CD4-positive, alpha-beta T cell treated with Interleukin-4 for 1 hour (primary cell): Measurements from ENCODE around the gene CD19.
"Not testable (repeated sequence)": the region's sequence is repeated elsewhere in the genome, so short reads cannot be mapped to it uniquely, and the experiment has no call there.

Source experiments
- DNase-seq, 2 donors: peaks; one replicate each; pipeline ENCODE4 v3.0.0-alpha.2; 2020 to 2022

CD19 gene

GRCh38 chr16:28931801-28932225, at the start of gene CD19:
TSS of gene CD19 (plus strand) at chr16:28931971. CDS start at chr16:28932001, 30 bp downstream.
- peak in 1 of 2 donors; percentile 21 for DNase-seq

DNA sequence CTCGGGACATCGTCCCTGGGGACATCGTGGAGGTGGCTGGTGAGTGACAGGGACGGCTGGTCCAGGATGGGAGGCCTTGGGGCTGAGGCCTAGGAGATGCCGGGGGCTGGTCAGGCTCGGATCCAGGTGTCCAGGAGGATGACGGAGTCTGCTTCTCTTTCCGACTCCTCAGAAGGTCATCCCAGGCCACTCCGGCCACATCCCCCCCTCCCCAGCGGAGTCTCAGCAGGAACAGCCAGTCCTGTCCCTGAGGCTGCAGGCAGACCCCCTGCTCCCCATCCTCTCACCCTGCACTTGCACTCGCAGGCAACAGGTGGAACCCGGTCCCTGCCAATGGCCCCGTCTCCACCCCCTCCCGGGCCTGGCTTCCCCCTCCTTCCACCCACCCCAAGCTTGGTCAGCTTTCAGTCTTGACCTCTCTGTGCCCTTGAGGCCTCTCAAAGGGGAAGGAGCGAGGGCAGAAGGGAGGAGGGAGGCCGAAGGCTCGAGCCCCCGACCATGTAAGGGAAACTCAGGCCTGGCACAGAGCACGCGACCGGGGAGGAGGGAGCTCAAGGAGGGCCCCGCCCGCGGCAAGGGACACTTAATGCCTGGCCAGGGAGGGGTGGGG, 49.1 kb upstream of the CD19 start:
- no peak for DNase-seq

- DNase-seq = no peak
Observed at GRCh38 chr16:28883221-28883996, 48.4 kb upstream of the CD19 start.

DNA sequence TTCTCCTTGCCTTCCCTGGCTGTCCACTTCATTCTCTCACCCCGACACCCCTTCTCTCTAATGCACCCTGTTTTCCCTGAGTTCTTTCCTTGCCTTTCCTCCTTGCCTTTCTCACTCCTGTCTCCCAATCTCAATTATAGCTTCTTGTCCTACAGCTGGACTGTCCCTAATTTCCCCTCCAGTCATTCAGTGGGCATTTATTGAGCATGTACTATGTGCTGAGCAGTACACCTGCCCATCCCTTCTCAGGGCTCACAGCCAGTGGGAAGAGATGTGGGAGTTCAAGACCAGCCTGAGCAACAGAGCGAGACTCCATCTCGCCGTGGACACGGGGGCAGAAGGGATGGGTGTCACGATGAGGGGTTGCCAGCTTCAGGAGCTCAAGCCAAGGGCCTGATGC, 47.7 kb upstream of the CD19 start:
- DNase-seq = no peak

DNA sequence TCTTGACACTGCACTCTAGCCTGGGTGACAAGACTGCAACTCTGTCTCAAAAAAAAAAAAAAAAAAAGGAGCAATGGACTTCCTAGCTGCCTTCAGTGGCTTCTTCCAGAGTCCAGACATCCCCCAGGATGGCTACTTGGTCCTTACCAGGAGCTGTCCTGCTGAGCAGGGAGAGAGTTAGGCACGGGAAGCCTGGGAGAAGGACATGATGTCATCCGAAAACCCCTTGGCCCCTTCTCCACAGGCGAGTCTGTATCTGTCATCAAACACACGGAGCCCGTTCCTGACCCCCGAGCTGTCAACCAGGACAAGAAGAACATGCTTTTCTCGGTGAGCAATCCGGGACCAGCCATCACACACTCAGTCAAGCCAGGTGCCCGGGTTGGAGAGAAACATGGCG, 44.8 kb upstream of the CD19 start:
- no peak for DNase-seq

DNA sequence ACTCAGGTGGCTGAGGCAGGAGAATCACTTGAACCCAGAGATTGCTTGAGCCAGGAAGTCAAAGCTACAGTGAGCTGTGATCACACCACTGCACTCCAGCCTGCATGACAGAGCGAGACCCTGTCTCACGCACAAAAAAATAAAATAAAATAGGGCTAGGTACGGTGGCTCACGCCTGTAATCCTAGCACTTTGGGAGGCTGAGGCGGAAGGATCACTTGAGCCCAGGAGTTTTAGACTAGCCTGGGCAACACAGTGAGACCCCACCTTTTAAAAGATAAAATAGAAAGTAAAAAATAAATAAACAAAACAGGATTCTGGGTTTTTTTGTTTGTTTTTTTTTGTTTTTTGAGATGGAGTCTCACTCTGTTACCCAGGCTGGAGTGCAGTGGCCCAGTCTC, 41.4 kb upstream of the CD19 start:
- DNase-seq = not testable (repeated sequence)

GRCh38 chr16:28891964-28892890, 39.5 kb upstream of the CD19 start:
- no peak for DNase-seq

DNA sequence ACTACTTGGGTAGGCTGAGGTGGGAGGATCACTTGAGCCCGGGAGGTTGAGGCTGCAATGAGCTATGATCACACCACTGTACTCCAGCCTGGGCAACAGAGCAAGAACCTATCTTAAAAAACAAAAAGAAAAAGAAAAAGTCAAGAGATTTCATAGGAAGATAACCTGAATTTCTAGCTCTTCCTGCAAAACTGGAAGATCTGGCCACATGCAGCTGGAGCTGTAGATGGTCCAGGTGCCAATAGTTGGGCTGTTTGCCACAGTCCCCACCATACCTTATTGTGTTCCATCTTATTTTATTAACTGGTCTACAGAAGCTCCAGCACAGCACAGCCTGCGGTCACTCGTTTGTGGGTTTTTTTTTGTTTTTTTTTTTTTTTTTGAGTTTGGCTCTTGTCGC, 38.5 kb upstream of the CD19 start:
- no peak for DNase-seq

DNA sequence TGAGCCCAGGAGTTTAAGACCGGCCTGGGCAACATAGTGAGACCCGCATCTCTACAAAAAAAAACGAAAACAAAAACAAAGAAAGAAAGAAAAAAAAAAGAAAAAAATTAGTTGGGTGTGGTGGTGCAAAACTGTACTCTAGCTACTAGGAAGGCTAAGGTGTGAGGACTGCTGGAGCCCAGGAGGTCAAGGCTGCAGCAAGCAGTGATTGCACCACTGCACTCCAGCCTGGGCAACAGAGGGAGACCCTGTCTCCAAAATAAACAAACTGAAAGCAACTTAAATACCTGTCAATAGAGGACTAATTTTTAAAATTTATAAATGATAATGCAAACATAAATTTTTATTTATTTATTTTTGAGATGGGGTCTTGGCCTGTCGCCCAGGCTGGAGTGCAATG, 36.2 kb upstream of the CD19 start:
- no peak for DNase-seq

DNA sequence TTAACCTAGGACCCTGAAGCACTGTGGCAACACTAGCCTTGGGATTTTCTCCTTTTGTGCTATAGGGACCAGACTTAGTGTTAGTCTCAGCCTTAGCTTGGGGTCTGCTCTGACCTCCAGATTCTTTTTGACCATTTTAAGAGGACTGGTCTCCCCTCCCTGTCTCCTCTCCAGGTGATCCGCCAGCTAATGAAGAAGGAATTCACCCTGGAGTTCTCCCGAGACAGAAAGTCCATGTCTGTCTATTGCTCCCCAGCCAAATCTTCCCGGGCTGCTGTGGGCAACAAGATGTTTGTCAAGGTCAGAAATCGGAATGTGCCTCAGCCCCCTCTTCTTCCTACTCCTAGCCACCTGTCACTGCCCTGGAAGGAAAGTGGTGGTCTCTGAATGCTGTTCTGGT, 33.9 kb upstream of the CD19 start:
- no peak for DNase-seq

GRCh38 chr16:28898266-28898665, 33.5 kb upstream of the CD19 start:
- no peak for DNase-seq

- DNase-seq = no peak
Observed at GRCh38 chr16:28898942-28899341, 32.8 kb upstream of the CD19 start.

GRCh38 chr16:28899882-28900590, 31.7 kb upstream of the CD19 start:
- no peak for DNase-seq

DNA sequence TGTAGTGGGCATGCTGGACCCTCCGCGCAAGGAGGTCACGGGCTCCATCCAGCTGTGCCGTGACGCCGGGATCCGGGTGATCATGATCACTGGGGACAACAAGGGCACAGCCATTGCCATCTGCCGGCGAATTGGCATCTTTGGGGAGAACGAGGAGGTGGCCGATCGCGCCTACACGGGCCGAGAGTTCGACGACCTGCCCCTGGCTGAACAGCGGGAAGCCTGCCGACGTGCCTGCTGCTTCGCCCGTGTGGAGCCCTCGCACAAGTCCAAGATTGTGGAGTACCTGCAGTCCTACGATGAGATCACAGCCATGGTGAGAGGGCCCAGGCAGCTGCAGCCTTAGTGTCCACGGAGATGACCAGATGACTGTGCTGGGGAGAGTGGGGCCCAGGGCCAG, 31.2 kb upstream of the CD19 start:
- DNase-seq = no peak

DNA sequence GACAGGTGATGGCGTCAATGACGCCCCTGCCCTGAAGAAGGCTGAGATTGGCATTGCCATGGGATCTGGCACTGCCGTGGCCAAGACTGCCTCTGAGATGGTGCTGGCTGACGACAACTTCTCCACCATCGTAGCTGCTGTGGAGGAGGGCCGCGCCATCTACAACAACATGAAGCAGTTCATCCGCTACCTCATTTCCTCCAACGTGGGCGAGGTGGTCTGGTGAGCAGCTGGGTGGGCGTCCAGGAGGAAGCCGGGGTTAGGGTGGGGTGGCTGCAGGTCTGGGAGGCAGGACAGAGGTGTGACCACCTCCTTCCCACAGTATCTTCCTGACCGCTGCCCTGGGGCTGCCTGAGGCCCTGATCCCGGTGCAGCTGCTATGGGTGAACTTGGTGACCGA, 29.9 kb upstream of the CD19 start:
- DNase-seq = no peak

GRCh38 chr16:28902909-28903308, 28.9 kb upstream of the CD19 start:
- DNase-seq = no peak

GRCh38 chr16:28903344-28904042, 28.3 kb upstream of the CD19 start:
- DNase-seq = no peak

- DNase-seq = no peak
Observed at GRCh38 chr16:28904363-28904762, 27.4 kb upstream of the CD19 start.

DNA sequence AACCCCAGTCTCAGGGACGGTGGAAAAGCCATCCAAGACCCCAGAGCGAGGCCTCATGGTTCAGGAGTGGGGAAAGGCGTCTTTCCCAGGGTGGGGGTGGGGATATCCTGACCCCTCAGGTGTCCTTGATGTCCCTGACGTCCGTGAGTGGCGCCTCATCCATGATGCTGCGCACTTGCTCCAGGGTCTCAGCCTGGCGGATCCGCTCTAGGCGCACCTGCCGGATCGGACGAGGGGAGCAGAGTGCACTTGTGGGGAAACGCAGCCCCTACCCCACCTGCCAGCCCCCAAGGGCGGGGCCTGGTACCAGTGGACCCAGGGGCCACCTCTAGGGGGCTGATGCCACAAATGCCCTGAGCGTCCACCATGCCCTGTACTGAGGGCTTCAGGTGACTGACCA, 26.9 kb upstream of the CD19 start:
- DNase-seq = no peak

DNA sequence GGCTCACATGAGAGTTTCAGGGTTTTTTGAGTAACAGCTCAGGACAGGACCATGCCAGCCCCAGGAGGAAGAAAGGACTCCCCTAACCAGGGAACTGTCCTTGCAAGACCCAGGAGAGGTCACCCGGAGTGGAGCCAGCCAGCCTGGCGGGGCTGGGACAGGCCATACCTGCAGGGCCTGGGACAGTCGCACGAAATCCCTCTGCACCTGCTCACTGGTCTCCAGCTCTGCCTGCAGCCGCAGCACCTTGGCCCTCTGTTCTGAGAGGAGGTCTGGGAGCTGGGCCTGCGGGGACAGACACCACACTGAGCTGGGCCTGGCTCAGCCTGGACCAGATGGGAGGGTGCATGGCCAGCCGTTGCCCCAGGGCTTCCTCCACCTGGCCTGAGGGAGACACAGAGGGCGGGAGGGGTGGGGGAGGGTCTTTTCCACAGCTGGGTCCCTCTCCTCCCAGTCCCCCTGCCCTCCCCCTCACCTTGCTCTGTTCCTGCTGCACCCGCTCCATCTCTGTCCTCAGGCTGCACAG, 26.5 kb upstream of the CD19 start:
- no peak for DNase-seq

DNA sequence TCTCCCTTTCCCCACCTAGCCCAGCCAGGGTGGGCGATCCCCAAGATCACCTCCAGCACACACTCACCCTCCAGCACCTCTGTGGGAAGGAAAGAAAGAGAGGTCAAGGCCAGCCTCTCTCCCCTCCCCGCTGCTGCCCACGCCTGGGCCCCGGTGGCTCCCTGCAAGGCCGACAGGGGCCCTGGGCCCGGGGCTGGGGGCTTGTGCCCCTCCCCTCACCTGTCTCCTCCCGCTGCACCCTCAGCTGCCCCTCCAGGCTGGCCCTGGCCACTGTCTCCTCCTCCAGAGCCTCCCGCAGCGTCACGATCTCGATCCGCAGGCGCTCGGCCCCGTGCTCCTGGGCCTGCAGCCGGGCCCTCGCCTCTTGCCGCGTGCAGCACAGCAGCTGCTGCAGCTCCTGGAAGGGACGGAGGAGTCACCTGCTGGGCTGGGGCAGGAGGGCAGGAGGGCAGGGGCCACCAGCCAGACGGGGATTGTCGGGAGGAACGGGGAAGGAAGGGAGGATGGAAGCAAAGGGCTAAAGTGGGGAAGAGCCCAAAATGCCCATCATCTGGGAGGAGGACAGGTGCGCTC, 25.9 kb upstream of the CD19 start:
- DNase-seq = no peak
